Activated effector memory CD4-positive, alpha-beta T cell treated with anti-CD3 and anti-CD28 coated beads, Interleukin-2, amount 50 U/mL, for 16 hours (primary cell): Measurements from ENCODE around the gene CTBP2.
A peak's percentile ranks its signal among the peaks of the same experiment; 100 is the strongest.
"Not testable (repeated sequence)": the region's sequence is repeated elsewhere in the genome, so short reads cannot be mapped to it uniquely, and the experiment has no call there.

Source experiments
- DNase-seq: peaks from one replicate; pipeline ENCODE4 v3.0.0-alpha.2; 2020

The CTBP2 gene

GRCh38 chr10:125082471-125082870, 77.9 kb downstream of the CTBP2 start:
- not testable (repeated sequence) for DNase-seq

GRCh38 chr10:125081931-125082330, 78.4 kb downstream of the CTBP2 start:
- DNase-seq: no peak

GRCh38 chr10:125080984-125081383, 79.4 kb downstream of the CTBP2 start:
- DNase-seq: no peak

- no peak for DNase-seq
Measured at GRCh38 chr10:125080296-125080695, 80.1 kb downstream of the CTBP2 start.

- no peak for DNase-seq
Measured at GRCh38 chr10:125079091-125079600, 81.2 kb downstream of the CTBP2 start.

GRCh38 chr10:125076891-125077541, 83.3 kb downstream of the CTBP2 start:
- no peak for DNase-seq

GRCh38 chr10:125076121-125076825, 84.1 kb downstream of the CTBP2 start:
- DNase-seq: no peak

GRCh38 chr10:125073996-125074395, 86.4 kb downstream of the CTBP2 start:
- DNase-seq: no peak

- no peak for DNase-seq
Measured at GRCh38 chr10:125072794-125073193, 87.6 kb downstream of the CTBP2 start.

GRCh38 chr10:125071008-125071407, 89.4 kb downstream of the CTBP2 start:
- DNase-seq: no peak

- DNase-seq: no peak
Measured at GRCh38 chr10:125068406-125068805, 92.0 kb downstream of the CTBP2 start.

GRCh38 chr10:125067764-125068163, 92.6 kb downstream of the CTBP2 start:
- no peak for DNase-seq

- DNase-seq: no peak
Measured at GRCh38 chr10:125066764-125067450, 93.5 kb downstream of the CTBP2 start.

GRCh38 chr10:125064681-125065492, 95.5 kb downstream of the CTBP2 start:
- DNase-seq: no peak

GRCh38 chr10:125063256-125063925, 97.0 kb downstream of the CTBP2 start:
- DNase-seq: no peak

- no peak for DNase-seq
Measured at GRCh38 chr10:125062914-125063230, 97.5 kb downstream of the CTBP2 start.

GRCh38 chr10:125062227-125062913, 98.0 kb downstream of the CTBP2 start:
- no peak for DNase-seq

- DNase-seq: no peak
Measured at GRCh38 chr10:125061557-125062226, 98.7 kb downstream of the CTBP2 start.

GRCh38 chr10:125060826-125061556, 99.4 kb downstream of the CTBP2 start:
- DNase-seq: peak; percentile 68

GRCh38 chr10:125060482-125060825, 99.9 kb downstream of the CTBP2 start:
- no peak for DNase-seq

- no peak for DNase-seq
Measured at GRCh38 chr10:125060026-125060425, 100.3 kb downstream of the CTBP2 start.
